Fibroblast of the conjunctiva (primary cell): Measurements from ENCODE around the gene SLC39A10.

ENCODE experiments used
- DNase-seq: peaks from one replicate; pipeline ENCODE4 v3.0.0-alpha.2; 2010; ENCODE audit warnings: low read depth

Gene SLC39A10, protein sequence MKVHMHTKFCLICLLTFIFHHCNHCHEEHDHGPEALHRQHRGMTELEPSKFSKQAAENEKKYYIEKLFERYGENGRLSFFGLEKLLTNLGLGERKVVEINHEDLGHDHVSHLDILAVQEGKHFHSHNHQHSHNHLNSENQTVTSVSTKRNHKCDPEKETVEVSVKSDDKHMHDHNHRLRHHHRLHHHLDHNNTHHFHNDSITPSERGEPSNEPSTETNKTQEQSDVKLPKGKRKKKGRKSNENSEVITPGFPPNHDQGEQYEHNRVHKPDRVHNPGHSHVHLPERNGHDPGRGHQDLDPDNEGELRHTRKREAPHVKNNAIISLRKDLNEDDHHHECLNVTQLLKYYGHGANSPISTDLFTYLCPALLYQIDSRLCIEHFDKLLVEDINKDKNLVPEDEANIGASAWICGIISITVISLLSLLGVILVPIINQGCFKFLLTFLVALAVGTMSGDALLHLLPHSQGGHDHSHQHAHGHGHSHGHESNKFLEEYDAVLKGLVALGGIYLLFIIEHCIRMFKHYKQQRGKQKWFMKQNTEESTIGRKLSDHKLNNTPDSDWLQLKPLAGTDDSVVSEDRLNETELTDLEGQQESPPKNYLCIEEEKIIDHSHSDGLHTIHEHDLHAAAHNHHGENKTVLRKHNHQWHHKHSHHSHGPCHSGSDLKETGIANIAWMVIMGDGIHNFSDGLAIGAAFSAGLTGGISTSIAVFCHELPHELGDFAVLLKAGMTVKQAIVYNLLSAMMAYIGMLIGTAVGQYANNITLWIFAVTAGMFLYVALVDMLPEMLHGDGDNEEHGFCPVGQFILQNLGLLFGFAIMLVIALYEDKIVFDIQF

GRCh38 chr2:195656859-195657633 lies at the start of gene SLC39A10:
Gene SLC39A10 (plus strand): TSS chr2:195657226. CDS start chr2:195680043, 22,817 bp downstream.
- DNase-seq = peak; percentile 96

DNA sequence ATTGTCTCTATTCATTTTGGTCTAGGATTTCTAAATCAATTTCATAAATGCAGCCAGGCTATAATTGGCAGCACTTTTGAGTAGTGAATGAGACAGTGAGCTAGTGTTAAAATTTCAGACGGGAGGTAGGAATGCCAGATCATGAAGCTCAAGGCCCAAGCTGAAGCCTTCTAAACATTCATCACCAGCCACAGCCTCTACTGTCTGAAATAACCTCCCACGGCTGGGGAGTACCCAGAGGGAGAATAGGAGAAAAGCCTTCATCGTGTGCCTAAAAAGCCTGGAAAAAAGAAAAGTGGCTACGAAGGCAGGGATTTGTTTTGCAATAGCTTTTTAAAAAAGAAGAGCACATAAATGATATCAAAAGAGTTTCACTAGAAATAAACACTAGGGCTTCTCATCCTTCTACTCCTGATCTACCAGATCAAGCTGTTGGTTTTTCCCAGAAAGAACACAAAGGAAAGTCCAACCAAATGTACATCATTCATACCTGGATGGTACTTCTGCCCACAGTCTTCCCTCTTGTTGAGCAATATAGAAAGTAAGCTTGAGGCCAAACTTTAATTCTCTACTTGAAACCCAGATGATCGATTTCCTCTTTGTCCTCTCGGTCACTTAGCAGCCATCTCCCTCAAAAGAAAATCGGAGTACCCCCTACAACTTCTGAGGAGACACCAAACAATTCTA lies 48.1 kb upstream of the SLC39A10 start:
- DNase-seq = no peak

DNA sequence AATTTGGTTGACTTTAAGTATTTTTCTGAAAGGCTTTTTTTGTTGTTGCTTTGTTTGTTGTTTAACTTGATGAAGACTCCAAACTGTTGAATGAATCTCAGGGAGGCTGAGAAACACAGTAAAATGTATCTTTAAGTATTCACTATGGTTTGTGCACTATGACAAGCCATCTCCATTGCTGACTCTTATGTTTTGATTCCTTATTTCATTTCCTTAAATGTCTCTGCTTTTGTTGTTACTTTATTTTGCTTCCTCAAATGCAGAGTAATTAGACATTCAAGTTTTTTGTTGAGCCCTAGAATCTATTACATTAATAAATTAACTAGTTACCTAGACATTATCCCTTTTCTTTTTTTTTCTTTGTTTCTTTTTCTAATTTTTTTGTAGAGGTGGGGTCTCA lies 46.3 kb upstream of the SLC39A10 start:
- no peak for DNase-seq

DNA sequence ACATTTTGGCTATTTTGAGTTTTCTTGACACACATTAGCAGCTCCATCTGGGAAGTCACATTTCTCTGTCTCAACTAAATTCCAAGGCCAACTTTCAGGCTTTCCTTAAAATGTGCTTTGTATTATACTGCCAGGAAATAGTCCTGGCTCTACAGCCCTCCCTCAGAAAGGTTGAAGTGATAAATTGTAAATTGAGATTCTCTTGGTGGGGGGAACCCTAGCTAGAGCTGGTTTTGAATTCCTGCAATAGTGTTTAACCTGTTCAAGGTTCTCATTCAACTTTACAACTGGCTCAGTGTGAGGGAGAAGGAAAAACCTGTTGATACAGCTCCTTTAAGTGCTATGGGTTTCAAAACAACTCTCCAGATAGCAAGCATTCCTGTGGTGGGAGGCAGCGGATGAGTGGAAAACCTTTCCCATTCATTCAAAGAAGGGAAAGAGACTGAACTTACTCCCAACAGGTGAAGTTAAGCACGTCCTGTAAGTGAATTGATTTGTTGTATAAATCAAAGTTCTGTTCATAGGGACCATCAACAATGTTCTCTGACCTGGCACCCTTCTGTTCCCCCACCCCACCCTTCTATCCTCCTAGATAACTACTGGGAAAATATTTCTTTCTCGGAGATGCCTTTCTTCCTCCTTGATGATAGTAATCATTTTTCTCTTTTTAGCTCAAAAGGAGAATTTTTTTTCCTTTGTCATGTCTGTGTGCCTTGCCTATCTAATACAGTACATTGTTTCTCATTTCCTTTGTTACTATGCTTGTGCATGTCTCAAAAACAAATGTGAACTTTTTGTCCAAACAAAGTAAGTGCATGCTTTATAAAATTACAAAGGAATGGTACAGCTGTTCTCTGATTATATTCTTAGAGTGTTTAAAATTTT lies 44.2 kb upstream of the SLC39A10 start:
- no peak for DNase-seq

DNA sequence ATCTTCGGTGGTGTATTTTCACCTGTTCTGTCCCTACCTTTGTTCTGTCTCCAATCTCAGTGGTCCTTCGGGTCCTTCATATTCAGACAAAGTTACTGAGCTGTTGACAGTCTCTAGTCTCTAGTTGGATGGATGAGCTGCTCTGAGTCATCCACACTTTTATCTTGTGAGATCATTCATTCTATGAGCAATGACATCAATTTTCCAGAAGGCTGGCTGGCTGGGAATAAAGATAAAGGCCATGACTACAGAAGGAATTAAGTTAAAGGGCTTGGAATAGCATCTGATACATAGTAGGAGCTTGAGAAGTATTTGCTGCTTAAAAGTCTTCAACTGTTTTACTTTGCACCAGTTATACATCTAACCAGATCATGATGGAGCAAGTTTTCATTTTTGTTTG lies 43.1 kb upstream of the SLC39A10 start:
- DNase-seq = peak; percentile 28

DNA sequence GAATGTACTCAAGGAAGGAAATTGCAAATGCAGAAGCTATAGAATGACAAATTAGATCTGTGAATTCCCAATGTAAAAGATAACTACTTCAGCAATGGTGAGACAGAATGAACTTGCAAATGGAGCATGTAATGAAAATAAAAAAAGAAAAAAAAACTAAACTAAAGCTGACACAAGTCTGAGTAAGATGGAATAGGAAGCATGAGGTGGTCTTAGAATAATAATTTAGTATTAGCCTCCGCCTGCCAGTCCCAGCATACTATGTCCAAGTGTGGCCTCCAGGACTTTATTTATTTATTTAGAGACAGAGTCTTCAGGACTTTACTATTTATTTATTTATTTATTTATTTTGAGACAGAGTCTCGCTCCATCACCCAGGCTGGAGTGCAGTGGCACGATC lies 37.4 kb upstream of the SLC39A10 start:
- DNase-seq = no peak

DNA sequence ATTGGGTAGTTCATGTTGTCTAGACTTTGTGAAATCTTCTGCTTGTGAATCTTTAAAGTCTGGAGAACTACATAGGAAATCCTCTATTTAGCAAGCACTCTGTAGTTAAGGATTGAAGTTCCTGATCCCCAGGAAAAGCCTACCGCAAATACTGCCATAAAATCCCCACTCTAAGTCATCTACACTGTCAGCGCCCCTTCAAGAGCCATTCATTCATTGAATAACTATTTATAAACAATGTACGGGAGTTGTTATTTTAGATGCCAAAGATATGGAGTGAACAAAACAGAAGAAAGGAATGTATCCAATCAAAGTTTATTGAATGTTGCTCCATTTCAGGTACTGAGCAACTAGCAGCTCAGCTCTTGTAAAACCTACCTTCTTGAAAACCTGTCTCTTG lies 36.5 kb upstream of the SLC39A10 start:
- no peak for DNase-seq

- no peak for DNase-seq
Measured at GRCh38 chr2:195622966-195623365, 34.1 kb upstream of the SLC39A10 start.

DNA sequence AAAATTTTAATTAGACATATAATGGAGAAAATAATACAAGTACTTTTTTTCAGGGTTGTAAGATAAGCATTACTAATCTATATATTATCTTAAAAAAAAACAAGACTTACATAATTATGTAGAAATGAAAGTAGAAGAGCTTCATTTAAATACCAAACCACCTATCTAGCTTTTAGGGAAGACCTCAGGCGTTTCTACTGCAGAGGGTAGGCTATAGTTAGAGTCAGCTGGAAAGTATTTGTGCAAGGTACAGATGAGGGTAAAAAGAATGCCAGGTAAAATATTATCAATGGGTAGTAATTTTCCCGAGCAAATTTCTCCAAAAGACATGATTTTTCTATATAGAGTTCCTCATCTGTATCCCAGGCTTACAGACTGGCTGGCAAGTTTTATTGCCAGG lies 30.5 kb upstream of the SLC39A10 start:
- no peak for DNase-seq

GRCh38 chr2:195628666-195629065 lies 28.4 kb upstream of the SLC39A10 start:
- DNase-seq = no peak

GRCh38 chr2:195632856-195633572 lies 24.0 kb upstream of the SLC39A10 start:
- no peak for DNase-seq

DNA sequence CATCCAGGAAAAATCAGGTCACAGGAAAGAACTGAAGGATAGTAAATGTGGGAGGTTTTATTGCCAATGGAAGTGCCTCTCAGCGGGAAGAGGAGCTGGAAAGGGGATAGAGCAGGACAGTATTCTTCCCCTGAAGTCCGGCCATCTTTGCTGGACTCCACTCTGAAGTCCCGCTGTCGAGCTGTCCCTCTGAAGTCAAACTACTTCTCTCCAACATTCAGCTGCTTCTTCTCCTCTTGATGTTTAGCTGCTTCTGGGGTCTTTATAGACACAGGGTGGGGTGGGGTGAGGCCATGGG lies 23.5 kb upstream of the SLC39A10 start:
- no peak for DNase-seq

DNA sequence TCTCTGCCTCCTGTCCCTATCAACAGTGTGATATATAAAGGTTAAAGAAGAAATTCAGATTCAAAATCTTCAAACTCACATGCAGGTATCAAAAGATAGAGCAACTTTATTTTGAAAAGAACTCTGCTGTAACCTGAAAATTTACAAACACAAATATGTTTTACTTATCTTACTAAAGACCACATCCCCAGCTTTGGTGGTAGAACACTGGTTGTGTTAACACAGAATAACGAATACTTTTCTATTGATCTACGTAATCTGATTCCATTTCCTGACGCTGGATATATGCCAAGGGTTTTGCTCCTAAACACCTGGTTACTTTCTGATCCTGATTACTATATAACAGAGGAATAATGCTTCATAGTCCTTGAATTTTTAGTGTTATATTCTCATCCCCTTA lies 23.1 kb upstream of the SLC39A10 start:
- DNase-seq = no peak

GRCh38 chr2:195636890-195637289 lies 20.1 kb upstream of the SLC39A10 start:
- no peak for DNase-seq

- no peak for DNase-seq
Measured at GRCh38 chr2:195638750-195639149, 18.3 kb upstream of the SLC39A10 start.

GRCh38 chr2:195639238-195639858 lies 17.7 kb upstream of the SLC39A10 start:
- DNase-seq = no peak

- DNase-seq = no peak
Measured at GRCh38 chr2:195639959-195640358, 17.1 kb upstream of the SLC39A10 start.

DNA sequence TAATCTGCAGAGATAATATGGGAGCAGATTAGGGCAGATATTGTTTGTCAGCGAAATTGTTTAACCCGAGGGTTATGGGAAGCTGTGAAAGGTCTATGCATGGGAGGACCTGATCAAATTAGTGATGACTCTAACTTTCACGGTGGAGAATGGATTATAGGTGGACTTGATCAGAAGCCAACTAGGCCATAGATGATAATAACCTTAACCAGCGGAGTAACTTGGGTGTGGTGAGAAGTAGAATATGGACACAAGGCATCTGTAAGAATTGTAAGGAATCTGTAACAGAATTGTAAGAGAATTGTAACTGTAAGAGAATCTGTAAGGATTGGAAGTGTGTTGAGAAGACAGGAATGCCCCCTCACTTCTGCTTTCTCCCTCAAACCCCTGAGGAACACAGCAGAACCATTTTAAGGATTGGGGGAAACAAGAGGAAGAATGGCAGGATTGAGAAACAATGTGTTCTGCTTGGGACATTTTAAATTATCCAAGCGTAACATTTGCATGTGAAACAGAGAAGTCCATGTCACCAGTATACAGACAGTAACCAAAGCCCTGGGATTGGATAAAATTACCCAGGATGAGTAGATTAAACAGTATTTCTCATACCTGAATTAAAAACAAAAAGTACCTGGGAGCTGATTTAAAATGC lies 14.9 kb upstream of the SLC39A10 start:
- DNase-seq = no peak

- DNase-seq = no peak
Measured at GRCh38 chr2:195642679-195643068, 14.4 kb upstream of the SLC39A10 start.
